ENCODE data around the gene KSR1.
"Not testable (repeated sequence)": the region's sequence is repeated elsewhere in the genome, so short reads cannot be mapped to it uniquely, and the experiment has no call there.

KSR1 gene

GRCh38 chr17:27427166-27427862 is 28.9 kb upstream of the KSR1 start:
- DNase-seq: not testable (repeated sequence)

DNA sequence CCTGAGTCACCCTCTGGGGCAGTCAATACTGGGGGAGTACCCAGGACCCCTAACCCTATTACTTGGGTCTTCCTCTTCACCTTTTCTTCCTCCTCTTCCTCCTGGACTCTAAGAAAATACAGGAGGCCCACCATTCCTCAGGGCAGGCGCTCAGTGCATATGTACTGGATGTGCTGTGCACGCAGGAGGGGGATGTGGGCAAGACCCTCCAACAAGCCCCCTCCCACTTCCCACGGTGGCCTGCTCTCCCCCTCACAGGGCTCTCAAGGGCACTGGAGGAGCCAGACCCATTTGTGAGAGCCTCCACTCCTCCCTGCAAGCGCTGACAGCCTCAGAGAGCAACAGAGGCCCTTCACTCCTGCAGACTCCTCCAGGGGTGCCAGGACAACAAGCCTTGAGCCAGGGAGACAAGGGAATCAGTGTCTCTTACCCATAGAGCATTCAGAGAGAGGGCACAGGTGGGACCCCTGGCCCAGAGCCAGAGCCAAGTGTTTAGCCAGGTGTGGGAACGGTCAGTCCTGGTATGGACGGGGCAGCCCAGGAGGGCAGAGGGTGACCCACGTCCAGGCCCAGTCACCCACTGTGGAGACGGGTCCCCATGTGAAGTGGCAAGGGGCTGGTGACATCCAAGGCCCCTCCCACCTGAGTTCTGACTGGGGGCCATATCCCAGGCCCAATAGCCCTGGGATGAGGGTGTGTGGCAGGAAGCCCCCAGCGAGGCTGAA is 27.3 kb upstream of the KSR1 start:
- DNase-seq: no peak

DNA sequence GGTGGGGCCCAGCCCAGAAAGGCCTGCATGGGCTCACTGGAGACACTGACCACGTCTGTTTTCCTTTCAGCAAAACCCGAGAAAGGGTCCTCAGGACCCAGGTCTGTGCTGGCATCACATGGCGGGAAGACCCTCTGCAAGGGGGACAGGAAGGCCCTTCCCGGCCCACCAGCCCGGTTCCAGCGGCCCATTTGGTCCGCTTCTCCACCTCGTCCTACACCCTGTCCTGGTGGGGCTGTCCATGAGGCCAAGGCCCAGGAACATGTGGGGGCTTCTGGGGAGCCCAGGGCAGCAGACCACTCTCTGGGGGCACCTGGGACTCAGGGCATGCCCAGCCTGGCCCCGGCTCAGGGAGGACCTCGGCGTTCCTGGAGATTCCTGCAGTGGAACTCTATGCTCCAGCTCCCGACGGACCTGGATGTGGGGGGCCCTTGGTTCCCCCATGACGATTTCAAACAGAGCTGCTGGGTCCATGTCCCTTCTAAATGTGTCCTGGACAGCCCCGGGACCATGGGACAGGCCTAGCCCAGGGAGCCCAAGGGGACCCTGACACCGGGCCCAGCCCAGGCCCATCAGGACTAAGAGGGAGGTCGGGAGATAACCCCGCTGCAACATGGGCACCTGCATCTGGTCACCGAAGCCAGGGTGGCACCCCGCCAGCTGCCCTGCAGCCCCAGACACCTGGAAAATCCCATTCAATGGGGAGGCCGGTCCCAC is 26.4 kb upstream of the KSR1 start:
- DNase-seq: no peak

- DNase-seq: no peak
Measured at GRCh38 chr17:27430383-27430840, 25.8 kb upstream of the KSR1 start.

GRCh38 chr17:27430882-27431491 is 25.3 kb upstream of the KSR1 start:
- DNase-seq: no peak

DNA sequence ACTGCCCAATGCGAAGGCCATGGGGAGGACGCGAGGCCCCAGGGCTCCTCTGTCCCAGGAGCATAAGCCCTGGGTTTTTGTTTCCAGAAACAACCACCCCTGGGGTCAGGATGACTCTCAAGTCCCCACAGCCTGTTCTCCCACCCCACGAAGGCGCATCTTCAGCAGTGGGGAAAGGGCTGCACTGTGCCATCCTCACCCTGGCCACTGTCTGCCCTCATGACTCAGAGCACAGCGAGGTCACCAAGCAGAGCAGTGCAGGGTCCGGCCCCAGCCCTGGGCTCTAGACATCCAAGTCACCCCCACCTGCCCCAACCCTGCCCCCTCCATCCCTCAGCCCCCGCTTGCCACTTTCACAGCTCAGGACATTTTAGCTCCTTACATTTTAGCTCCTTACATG is 22.7 kb upstream of the KSR1 start:
- DNase-seq: no peak

GRCh38 chr17:27435431-27436070 is 20.7 kb upstream of the KSR1 start:
- DNase-seq: not testable (repeated sequence)

- DNase-seq: no peak
Measured at GRCh38 chr17:27438348-27438998, 17.8 kb upstream of the KSR1 start.

GRCh38 chr17:27439342-27439741 is 16.9 kb upstream of the KSR1 start:
- DNase-seq: no peak

- no peak for DNase-seq
Measured at GRCh38 chr17:27442702-27443101, 13.5 kb upstream of the KSR1 start.

DNA sequence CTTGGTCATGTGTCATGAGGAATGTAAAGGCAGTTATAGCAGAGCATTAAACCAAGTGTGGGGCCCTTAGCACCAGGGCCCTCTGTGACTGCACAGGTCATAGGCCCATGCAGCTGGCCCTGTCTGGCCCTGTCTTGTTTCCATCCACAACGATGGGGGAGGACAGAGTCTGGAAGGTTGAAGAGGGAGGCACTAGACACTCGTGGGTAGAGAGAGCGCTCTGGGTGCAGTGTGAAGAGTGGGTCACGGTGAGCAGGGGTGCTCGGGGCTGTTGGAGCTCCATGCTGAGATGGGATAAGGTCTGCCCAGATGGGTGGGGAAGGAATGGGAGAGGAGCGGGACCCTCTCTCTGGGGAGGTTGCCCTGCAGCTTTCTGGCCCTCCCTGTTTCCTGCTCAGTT is 12.8 kb upstream of the KSR1 start:
- DNase-seq: no peak

GRCh38 chr17:27445971-27446370 is 10.3 kb upstream of the KSR1 start:
- no peak for DNase-seq

GRCh38 chr17:27446569-27447301 is 9.5 kb upstream of the KSR1 start:
- no peak for DNase-seq

GRCh38 chr17:27448534-27448933 is 7.7 kb upstream of the KSR1 start:
- DNase-seq: not testable (repeated sequence)

DNA sequence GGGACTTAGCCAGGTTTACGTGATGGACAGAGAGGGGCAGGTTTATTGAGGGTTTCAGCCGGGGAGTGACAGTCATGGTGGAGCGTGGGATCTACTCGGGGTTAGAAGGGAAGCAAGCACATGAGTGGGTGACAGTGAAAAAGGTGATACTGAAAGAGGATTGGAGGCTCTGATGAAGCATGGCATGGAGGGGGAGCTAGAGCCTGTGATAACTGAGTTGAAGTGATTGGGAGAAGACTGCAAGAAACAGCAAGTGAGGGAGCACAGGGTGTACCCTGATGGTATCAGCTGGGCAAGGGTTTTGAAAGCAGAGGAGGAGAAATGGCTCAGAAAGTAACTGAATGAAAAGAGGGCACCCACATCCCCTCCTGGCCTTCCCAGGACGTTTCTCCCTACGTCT is 6.7 kb upstream of the KSR1 start:
- no peak for DNase-seq

DNA sequence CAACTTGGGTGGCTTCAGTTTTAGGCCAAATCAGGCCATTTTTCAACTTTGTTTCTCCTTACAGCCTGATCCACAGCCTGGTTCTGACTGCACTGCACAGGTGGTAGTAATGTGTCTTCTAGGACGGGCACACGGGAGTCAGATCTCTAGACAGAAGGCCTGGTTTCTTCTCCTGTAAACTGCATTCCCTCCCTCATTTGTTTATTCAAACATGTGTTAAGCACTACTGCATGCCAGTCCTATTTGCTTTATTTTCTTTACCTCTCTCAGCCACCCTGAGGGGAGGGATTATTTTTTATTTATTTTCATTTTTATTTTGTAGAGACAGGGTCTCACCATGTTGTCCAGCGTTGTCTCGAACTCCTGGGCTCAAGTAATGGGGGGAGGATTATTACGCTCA is 6.3 kb upstream of the KSR1 start:
- DNase-seq: no peak

DNA sequence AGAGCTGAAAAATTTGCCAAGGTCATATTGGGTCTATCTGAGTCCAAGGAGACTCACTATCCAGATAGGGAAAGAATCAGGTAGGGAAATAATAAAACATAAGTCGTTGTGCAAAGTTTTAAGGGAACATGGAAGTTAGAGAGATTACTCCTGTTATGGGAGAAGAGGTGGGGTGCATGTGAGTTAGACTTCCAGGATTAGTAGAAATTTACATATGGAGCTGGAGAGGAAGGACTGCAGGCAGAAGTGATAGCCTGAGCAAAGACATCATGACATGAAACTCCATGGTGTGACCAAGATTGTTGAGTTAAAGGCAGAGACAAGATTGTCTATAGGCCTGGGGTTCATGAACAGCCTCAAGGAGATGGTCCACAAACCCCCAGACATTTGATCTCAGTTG is 5.8 kb upstream of the KSR1 start:
- DNase-seq: no peak

DNA sequence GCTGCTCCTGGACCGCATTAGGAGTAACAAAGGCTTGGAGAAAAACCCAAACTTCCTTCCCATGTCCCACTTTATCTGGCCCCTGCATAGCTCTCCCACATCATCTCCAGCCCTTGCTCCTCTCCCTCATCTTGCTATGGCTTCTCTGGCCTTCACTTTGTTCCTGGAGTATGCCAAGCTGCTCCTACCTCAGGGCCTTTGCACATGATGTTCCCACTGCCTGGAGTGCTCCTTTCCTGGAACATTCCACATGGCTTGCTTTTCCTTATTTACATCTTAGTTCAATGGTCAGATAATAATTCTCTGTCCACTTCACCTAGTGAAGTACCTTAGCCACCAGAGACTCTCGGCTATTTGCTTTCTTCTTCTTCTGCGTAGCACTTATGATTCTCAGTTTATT is 4.3 kb upstream of the KSR1 start:
- DNase-seq: no peak

DNA sequence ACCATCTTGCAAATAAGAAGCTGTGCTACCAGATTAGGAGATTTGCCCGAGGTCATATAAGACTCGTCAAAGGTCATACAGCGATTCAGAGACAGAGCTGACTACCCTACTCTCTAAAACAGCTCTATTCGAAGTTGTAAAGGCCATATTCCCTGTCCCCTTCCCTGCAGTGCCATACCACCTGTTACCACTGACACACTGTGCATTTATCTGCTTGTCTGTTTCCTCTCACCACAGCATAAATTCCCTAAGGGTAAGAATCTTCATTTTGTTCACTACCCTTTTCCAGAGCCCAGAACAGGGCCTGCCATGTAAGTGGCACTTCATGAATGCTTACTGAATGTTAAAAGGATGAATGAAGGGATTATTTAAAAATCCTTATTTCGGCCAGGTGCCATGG is 3.4 kb upstream of the KSR1 start:
- no peak for DNase-seq

GRCh38 chr17:27453471-27453870 is 2.8 kb upstream of the KSR1 start:
- DNase-seq: no peak

DNA sequence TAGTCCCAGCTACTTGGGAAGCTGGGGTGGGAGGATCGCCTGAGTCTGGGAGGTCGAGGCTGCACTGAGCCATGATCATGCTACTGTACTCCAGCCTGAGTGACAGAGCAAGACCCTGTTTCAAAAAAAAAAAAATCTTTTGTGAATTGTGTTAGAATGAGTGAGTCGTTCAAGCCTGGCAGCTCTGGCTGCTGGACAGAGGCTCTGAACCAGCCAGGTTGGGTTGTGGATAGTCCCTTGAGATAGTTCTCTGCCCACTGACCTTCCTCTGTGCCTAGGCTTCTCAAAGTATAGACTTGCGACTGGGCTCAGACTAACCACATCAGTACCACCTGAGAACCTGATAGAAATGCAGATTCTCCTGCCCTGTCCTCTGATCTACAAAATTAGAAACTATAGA is 2.2 kb upstream of the KSR1 start:
- DNase-seq: no peak

Data from NK-92 treated with Interleukin-12 subunit alpha and Interleukin-12 subunit beta, amount 100 ng/mL, for 24 hours (cell line).